Esophagus squamous epithelium (tissue), 5 donors: ENCODE results near the gene SLCO2B1. TPM values are rescaled to one million over a fixed set of nuclear protein-coding genes. Genes with fewer than 3 reads are reported as not detected.

Experiments used
- DNase-seq: peaks from one replicate; lab custom pipeline; 2025; lab: John Stamatoyannopoulos, UW
- H3K27ac ChIP-seq, 4 donors: fragments of 200-600 bp; sonication (generic); one replicate each; pipeline ENCODE4 v1.5.1; 2016 to 2019; ENCODE audit warnings: mild to moderate bottlenecking in 1 of 4
- H3K27me3 ChIP-seq, 4 donors: fragments of 200-600 bp; sonication (generic); 1 replicate in 3 of 4; 2 replicates in 1 of 4; pipeline versions ENCODE4 v1.5.1 to v1.6.0; 2017 to 2021; ENCODE audit warnings: antibody characterized with exemption in 1 of 4
- H3K36me3 ChIP-seq, 3 donors: fragments of 200-600 bp; sonication (generic); one replicate each; pipeline ENCODE4 v1.5.1; 2016 to 2019
- H3K4me1 ChIP-seq, 3 donors: fragments of 200-600 bp; sonication (generic); one replicate each; pipeline ENCODE4 v1.5.1; 2017 to 2019
- H3K4me3 ChIP-seq, 4 donors: fragments of 200-600 bp; sonication (generic); 1 replicate in 3 of 4; 2 replicates in 1 of 4; pipeline ENCODE4 v1.5.1; 2016 to 2019; ENCODE audit warnings: mild to moderate bottlenecking in 2 of 4, moderate library complexity in 1 of 4
- H3K9me3 ChIP-seq, 3 donors: fragments of 200-600 bp; sonication (generic); one replicate each; pipeline ENCODE4 v1.5.1; 2016 to 2019
- POLR2A ChIP-seq, 4 donors: fragments of 450-650 bp; IDR thresholded peaks; one replicate each; pipeline ENCODE4 v1.6.1; 2017; ENCODE audit warnings: antibody characterized with exemption in 4 of 4, mild to moderate bottlenecking in 4 of 4, moderate library complexity in 3 of 4
- WGBS, 2 donors: methylation state at CpG; one replicate each; pipeline ENCODE4 v1.1.5; 2018; 5-methylcytosine and 5-hydroxymethylcytosine counted together
- intact Hi-C: fragments of 100-400 bp; cut with DNase I; formaldehyde crosslinking; loops from one replicate; pipeline ENCODE4 v1.15.0; 2022
- total RNA-seq, 4 donors: library from RNA; depleted of rRNA; stranded (reverse); fragments of >200 nt; gene quantifications; one replicate each; pipeline ENCODE4 v1.1.0, GENCODE V29; 2016
- TF ChIP-seq, protein P1 (sequence below), 6 experiments: fragments of 450-650 bp in 4 of 6; fragments of 200-600 bp in 2 of 6; sonication (generic) in 2 of 6; IDR thresholded peaks; one replicate each; pipeline ENCODE4 v1.5.1; 2016 to 2019; ENCODE audit warnings: antibody characterized with exemption in 6 of 6, mild to moderate bottlenecking in 4 of 6, moderate library complexity in 4 of 6
- donor health status: DM: yes; HTN: yes; CAD: no.

SLCO2B1 gene
- total RNA-seq, 4 donors from 2014 or later = 3.6 to 35.7 (median 16.1) TPM

GRCh38 chr11:75107187-75107586, 43.7 kb upstream of the SLCO2B1 start:
- Histone ChIP-seq H3K4me3 (no peak overlapping the region), H3K9me3 (no peaks in the 10 kb centered on the region), H3K4me1 (no peaks in the 10 kb centered on the region), H3K36me3 (no peaks in the 10 kb centered on the region), H3K27ac (no peak overlapping the region), H3K27me3 (peaks cover 0 to 10% (median 0%) of the 10 kb centered on the region in 4 donors)
- WGBS, 2 donors = 48 to 49% methylated on average over 4 of the region's 4 CpGs
- no peak for DNase-seq
- TF ChIP-seq, protein P1, sequence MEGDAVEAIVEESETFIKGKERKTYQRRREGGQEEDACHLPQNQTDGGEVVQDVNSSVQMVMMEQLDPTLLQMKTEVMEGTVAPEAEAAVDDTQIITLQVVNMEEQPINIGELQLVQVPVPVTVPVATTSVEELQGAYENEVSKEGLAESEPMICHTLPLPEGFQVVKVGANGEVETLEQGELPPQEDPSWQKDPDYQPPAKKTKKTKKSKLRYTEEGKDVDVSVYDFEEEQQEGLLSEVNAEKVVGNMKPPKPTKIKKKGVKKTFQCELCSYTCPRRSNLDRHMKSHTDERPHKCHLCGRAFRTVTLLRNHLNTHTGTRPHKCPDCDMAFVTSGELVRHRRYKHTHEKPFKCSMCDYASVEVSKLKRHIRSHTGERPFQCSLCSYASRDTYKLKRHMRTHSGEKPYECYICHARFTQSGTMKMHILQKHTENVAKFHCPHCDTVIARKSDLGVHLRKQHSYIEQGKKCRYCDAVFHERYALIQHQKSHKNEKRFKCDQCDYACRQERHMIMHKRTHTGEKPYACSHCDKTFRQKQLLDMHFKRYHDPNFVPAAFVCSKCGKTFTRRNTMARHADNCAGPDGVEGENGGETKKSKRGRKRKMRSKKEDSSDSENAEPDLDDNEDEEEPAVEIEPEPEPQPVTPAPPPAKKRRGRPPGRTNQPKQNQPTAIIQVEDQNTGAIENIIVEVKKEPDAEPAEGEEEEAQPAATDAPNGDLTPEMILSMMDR (IDR thresholded peaks at IDR 0.05) = no peak
- TF ChIP-seq POLR2A (IDR thresholded peaks at IDR 0.05) = no peak
- intact Hi-C loops = no loop called here

- no peaks in the 10 kb centered on the region for H3K36me3 ChIP-seq
- no peak for DNase-seq
- WGBS, 2 donors = 79 to 80% methylated on average over 2 of the region's 2 CpGs
- TF ChIP-seq, protein P1 (IDR thresholded peaks at IDR 0.05) = no peak
- TF ChIP-seq POLR2A (IDR thresholded peaks at IDR 0.05) = no peak
- H3K4me1 ChIP-seq = no peaks in the 10 kb centered on the region
- H3K27me3 ChIP-seq = no peaks in the 10 kb centered on the region
- H3K27ac ChIP-seq = no peak overlapping the region
- H3K9me3 ChIP-seq = peaks cover 0 to 18% (median 0%) of the 10 kb centered on the region in 3 donors
- intact Hi-C loops = no loop called here
- no peak overlapping the region for H3K4me3 ChIP-seq
Observed at GRCh38 chr11:75112200-75112599, 38.7 kb upstream of the SLCO2B1 start.

DNA sequence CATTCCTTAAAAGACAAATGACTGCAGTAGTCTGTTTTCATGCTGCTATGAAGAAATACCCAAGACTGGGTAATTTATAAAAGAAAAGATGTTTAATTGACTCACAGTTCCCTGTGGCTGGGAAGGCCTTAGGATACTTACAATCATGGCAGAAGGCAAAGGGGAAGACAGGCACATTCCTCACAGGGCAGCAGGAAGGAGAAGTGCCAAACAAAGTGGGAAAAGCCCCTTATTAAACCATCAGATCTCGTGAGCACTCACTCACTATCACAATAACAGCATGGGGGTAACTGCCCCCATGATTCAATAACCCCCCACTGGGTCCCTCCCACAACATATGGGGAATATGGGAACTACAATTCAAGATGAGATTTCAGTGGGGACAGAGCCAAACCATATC, 37.9 kb upstream of the SLCO2B1 start:
- Histone ChIP-seq H3K27me3 (no peaks in the 10 kb centered on the region), H3K4me3 (no peak overlapping the region), H3K27ac (no peak overlapping the region), H3K4me1 (no peaks in the 10 kb centered on the region), H3K9me3 (peaks cover 0 to 18% (median 0%) of the 10 kb centered on the region in 3 donors), H3K36me3 (no peaks in the 10 kb centered on the region)
- WGBS, 2 donors = 0 to 20% methylated on average over 1 of the region's 1 CpG
- intact Hi-C loops = no loop called here
- DNase-seq = no peak
- TF ChIP-seq POLR2A (IDR thresholded peaks at IDR 0.05) = no peak
- TF ChIP-seq, protein P1 (IDR thresholded peaks at IDR 0.05) = no peak

DNA sequence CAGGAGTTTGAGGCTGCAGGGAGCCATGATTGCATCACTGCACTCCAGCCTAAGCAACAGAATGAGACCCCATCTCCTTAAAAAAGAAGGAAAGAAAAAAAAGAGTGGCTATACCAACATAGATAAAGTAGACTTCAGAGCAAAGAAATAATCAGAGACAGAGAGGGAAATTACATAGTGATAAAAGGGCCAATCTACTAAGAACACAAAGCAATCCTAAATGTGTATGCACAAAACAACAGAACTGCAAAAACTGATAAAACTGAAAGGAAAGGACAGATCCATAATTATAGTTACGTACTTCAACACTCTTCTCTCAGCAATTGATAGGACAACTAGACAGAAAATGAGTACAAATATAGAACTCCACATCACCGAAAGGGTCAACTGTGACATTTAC, 36.4 kb upstream of the SLCO2B1 start:
- TF ChIP-seq, protein P1 (IDR thresholded peaks at IDR 0.05) = no peak
- TF ChIP-seq POLR2A (IDR thresholded peaks at IDR 0.05) = no peak
- WGBS, 2 donors = 85 to 100% methylated on average over 2 of the region's 2 CpGs
- no peaks in the 10 kb centered on the region for H3K36me3 ChIP-seq
- no peaks in the 10 kb centered on the region for H3K4me1 ChIP-seq
- no peak overlapping the region for H3K27ac ChIP-seq
- DNase-seq = no peak
- H3K9me3 ChIP-seq = peaks cover 0 to 18% (median 0%) of the 10 kb centered on the region in 3 donors
- H3K4me3 ChIP-seq = no peak overlapping the region
- intact Hi-C loops = no loop called here
- peaks cover 0 to 10% (median 0%) of the 10 kb centered on the region in 4 donors for H3K27me3 ChIP-seq

- Histone ChIP-seq H3K4me1 (no peaks in the 10 kb centered on the region), H3K9me3 (peaks cover 0 to 10% (median 0%) of the 10 kb centered on the region in 3 donors), H3K4me3 (no peak overlapping the region), H3K36me3 (no peaks in the 10 kb centered on the region), H3K27ac (no peak overlapping the region), H3K27me3 (peaks cover 0 to 12% (median 0%) of the 10 kb centered on the region in 4 donors)
- DNase-seq = no peak
- intact Hi-C loops = no loop called here
- TF ChIP-seq, protein P1 (IDR thresholded peaks at IDR 0.05) = no peak
- TF ChIP-seq POLR2A (IDR thresholded peaks at IDR 0.05) = no peak
- WGBS, 2 donors = 0 to 33% methylated on average over 1 of the region's 1 CpG
Observed at GRCh38 chr11:75118577-75118976, 32.3 kb upstream of the SLCO2B1 start.
